Fibroblast of gingiva (primary cell): ENCODE measurements around the gene MKLN1.

Experiments
- DNase-seq: peaks from one replicate; pipeline ENCODE4 v3.0.0-alpha.2; 2011; ENCODE audit warnings: low read depth

The MKLN1 gene

GRCh38 chr7:131354390-131354789, 26.7 kb downstream of the MKLN1 start:
- DNase-seq = no peak

- no peak for DNase-seq
These were observed 28.5 kb downstream of the MKLN1 start for GRCh38 chr7:131355917-131356777.

- no peak for DNase-seq
These were observed 29.7 kb downstream of the MKLN1 start for GRCh38 chr7:131357282-131357880.

GRCh38 chr7:131358636-131359035, 31.0 kb downstream of the MKLN1 start:
- DNase-seq = no peak

- no peak for DNase-seq
These were observed 31.6 kb downstream of the MKLN1 start for GRCh38 chr7:131359136-131359776.

GRCh38 chr7:131363719-131364118, 36.0 kb downstream of the MKLN1 start:
- no peak for DNase-seq

GRCh38 chr7:131364767-131365344, 37.2 kb downstream of the MKLN1 start:
- no peak for DNase-seq

- peak; percentile 35 for DNase-seq
These were observed 38.2 kb downstream of the MKLN1 start for GRCh38 chr7:131365838-131366237.

- no peak for DNase-seq
These were observed 41.7 kb downstream of the MKLN1 start for GRCh38 chr7:131369354-131369753.

- DNase-seq = peak; percentile 54
These were observed 42.9 kb downstream of the MKLN1 start for GRCh38 chr7:131370523-131370968.

- no peak for DNase-seq
These were observed 43.7 kb downstream of the MKLN1 start for GRCh38 chr7:131371411-131371810.

GRCh38 chr7:131372554-131372953, 44.9 kb downstream of the MKLN1 start:
- DNase-seq = no peak

GRCh38 chr7:131374821-131375220, 47.1 kb downstream of the MKLN1 start:
- no peak for DNase-seq

GRCh38 chr7:131381069-131381838, 53.6 kb downstream of the MKLN1 start:
- DNase-seq = peak; percentile 31

GRCh38 chr7:131383417-131384285, 56.0 kb downstream of the MKLN1 start:
- no peak for DNase-seq

- DNase-seq = no peak
These were observed 56.6 kb downstream of the MKLN1 start for GRCh38 chr7:131384286-131384635.

GRCh38 chr7:131385039-131385605, 57.4 kb downstream of the MKLN1 start:
- DNase-seq = peak; percentile 7

- no peak for DNase-seq
These were observed 60.5 kb downstream of the MKLN1 start for GRCh38 chr7:131388126-131388525.

- DNase-seq = no peak
These were observed 62.6 kb downstream of the MKLN1 start for GRCh38 chr7:131390275-131390674.

- DNase-seq = no peak
These were observed 63.5 kb downstream of the MKLN1 start for GRCh38 chr7:131391145-131391544.
